KG1 (cell line): ENCODE data around the gene ITIH3.

ENCODE experiments used
- DNase-seq: peaks from one replicate; lab custom pipeline; 2025; lab: John Stamatoyannopoulos, UW

Gene ITIH3

DNA sequence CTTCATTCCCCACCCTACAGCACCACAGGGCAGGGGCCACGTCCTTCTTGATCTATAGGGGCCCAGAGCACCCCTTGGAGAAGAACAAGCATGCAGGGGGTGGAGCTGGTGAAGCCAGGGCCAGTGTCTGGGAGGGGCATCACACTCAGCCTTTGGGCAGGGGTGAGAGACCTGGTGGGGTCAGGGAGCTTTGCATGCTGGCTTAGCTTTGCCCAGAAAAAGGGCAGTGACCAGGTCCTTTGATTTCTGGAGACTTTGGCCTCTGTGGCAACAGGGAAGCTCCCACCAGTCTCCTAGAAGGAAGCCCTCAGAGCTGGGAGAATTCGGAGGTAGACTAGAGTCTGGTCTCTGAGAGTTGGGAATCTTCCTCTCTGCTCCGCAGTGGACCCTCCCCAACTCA is 34.9 kb downstream of the ITIH3 start:
- DNase-seq = no peak

DNA sequence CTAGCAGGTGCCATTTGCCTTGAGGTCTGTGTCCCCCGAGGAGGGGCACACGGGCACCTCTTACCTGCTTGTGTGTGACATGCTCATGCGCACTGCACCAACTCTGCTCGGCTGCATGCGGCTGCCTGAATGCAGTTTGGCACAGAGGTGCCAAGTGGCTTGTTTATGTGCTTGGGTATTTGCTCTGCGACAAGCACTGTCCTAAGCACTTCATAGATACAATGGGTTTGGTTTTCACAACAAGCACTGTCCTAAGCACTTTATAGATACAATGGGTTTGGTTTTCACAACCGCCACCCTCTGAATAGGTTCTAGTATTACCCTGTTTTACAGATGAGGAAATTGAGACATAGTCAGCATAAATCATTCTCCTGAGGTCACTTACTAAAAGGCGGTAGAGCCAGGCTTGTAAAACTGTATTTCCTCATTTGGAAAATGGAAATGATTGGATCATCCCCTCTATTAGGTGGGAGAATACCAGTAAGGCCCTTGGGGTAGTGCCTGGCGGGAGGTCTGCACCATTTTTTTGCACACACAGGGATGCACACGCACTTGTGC is 35.4 kb downstream of the ITIH3 start:
- DNase-seq = no peak

DNA sequence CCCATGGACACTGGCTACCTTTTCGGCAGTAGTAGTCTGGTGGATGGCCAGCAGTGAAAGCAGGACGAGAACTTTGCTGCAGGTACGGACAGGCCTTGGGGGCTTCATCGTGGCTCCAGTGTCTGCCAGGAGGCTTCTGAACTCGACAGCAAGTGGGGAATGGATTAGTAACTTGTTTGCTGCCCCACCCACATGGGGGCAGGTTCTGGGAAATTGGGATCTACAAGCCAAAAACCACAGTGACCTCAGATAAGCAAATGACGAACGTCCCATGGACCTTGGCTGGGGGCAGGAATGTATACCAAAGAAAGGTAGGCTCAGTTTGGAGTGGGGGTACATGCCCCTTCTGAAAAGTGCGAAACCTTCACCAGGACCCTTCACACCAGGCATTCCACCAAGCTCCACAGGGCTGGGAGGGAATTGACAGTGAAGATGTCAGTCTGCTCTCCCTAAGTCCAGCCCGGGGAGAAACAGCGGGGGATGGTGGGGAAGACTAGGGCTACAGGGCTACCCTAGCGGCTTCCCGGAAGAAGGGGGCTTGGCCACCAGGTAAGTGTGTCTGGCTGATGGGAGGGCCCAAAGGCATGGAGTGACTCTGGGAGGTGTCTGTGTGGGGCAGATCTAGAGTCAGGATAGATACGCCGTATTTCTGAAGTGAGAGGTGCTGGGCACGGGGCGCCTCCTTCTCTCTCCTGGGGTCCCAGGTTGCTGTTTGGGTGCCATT is 36.1 kb downstream of the ITIH3 start, which contains the start of gene ITIH4:
TSS of gene ITIH4 (minus strand) at position 138 of the 724 bp plus-strand sequence. CDS start at position 108, 30 bp downstream.
- DNase-seq = no peak

DNA sequence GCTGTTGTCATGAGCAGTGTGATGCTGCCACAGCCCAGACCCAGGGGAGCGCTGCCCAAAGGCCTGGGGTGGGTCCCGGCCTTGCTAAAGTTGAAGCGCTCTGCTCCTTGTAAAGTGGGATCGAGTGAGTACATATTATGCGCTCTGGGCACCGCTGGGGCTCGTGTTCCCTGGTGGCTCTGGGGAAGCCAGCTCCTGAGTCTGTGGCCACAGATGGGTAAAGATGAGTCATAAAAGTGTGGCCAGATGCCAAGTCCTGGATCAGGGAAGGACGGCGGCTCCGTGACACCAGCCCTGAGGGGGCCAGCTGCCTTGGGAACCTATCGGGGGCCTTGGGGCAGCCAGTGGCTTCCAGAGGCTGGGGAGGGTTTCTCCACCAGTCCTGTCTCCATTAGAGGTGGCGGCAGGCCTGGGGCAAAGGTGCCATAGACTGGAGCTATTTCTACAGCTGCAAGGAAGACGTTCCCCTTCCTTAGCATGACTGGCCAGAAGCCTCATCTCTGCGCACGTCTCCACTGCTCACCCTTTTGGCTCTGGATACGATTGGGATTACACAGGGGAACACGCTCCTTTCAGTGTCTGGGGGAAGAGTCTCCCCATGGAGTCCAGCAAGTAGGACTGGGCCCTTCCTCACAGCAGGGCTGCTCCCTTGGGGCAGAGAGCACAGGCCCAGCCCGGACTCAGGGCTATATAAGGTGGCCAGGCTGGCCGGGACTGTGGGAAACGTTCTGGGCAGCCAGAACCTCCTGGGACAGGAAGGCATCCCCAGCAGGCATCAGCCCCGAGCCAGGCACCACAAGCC is 37.1 kb downstream of the ITIH3 start:
- DNase-seq = no peak

DNA sequence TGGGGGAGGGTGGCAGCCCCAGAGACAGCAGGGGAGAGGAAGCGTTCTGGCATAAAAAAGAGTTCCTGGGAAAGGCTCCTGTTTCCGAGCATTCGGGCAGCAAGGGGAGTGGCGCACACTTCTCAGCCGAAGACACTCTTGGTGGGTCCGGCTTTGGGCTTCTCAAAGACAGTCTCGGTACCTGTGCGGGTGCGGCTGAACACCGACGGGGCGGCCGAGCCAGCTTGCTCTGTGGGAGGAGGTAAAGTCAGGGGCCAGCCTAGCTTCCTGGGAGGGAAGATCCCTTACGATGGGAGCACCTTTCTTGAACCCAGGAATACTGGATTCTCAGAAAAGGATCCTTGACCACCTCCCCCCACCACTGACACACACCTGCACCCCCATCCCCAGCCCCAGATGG is 38.6 kb downstream of the ITIH3 start:
- DNase-seq = no peak

DNA sequence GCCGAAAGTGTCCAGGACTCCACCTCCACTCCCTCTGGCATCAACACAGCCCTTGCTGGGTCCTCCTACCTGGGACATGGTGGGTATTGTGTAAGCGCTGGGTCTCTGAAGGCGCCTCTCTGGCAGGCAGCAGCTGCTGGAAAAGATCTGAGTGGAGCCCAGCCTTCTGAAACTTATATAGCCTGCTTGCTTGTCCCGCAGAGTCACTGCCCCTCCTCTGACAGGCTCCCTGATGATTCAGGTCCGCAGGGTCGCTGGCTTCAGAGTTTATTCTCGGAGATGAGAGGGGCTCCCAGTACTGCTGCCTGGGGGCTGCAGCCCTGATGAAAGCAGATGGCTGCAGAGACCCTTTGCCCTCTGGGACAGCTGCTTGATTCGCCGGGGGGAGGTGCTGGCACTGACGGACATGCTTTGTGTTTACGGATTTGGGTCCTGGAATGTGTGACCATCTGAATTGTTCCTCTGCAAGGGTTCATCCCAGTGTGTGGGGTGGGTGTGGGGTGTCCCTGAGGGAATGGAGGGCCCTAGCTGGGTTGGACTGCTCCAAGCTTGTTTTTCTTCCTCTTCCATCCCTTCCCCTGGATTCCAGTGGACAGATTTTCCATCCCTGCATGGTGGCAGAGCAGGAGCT is 40.4 kb downstream of the ITIH3 start, which contains the start of gene MUSTN1:
TSS of gene MUSTN1 (minus strand) at position 149 of the 631 bp plus-strand sequence. CDS start at position 78, 71 bp downstream.
- DNase-seq = no peak

DNA sequence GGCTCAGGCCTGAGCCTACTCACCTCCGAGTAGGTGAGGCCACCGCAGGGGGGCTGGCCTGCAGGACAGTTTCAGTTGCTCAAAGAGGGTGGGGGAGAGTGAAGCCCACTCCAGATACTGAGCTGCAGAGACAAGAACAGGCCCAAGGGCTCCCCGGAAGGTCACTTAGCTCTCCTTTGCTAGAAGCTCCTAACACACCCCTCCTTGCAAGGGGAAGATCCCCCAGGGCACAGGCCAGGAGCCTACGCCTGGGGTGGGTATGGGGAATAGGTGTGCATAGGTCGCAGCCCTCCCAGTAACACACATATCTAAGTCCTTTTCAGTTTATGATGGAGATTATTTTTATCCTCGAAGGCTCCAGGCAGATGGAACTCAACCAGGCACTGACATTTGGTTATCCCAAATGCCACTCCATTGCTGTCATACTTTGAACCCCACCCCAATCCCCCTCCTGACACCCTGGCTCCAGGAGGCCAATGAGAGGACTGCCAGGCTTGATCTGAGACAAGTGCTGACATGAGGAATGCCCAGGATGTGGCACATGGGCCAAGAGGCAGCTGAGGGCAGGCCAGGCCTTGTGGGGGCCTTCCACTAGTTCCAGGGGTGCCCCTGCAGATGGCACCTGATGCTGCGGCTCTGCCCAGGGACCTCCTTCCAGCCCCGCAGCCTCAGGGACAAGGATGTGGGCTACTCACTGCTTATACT is 41.3 kb downstream of the ITIH3 start:
- no peak for DNase-seq

DNA sequence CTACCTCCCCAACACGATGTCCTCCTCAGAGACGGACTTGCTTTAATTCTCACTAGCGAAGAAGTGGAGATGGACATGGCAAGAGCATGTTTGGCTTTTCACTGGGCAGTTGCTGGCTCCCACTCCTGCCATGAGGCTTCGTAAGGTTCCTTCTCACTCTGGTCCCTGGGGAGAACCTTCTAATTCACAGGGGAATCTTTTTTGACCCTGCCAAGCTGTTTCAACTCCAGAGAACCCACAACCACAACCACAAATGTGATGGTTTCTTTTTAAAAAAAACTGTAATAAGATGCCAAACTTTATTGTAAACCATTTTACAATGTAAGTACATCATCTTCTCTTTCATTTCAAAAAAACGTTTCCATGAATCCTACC is 41.9 kb downstream of the ITIH3 start:
- DNase-seq = no peak

DNA sequence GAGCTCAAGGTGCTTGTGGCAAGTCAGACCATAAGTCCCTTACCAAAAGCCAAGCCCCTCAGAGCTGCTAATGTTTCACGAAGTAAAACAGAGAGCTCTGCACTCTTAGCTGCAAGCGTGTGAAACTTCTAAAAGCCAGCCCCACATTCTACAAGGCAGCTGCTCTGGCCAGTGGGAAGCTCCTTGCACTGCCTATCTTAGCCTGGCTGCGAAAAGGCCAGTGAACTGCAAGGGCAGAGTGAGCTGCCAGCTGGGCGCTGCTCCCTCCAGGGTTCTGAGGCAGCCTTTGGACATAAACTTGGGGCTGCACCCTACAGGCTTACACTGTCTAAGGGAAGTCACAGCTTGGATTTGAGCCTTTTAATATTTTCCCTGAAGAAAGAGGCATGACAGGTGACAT is 42.4 kb downstream of the ITIH3 start:
- no peak for DNase-seq

DNA sequence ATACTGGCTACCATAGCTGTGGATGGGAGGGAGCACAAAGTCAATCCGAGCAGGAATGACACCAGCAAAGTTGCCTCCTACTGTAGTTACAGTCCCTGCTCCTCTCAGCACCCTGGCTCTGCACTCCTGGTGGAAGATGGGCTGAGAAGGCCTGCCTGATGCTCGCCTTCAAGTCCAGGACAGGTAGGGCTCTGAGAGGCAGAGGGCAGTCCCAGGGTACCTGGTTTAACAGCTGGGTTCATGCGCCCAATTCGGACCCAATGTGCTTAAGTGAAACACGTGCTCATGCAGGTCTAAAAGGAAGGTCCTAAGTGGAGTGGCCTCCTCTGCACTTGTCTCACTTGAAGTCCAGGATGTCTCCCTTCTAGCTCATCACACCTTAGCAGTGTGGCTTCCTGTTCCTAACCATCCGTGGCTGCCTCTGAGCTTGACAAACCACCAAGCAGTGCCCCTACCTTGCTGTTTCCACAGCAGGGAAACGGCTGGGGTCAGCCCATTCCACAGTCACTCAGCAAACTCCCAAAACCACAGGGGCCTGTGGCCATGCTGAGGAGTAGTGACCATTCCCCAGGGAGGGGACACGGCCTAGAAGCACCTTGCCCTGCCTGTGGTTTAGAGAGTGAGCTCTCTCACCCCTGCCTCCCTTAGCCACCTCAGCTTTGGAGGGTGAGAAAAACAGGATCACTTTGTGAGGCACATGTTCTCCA is 44.1 kb downstream of the ITIH3 start:
- DNase-seq = no peak

DNA sequence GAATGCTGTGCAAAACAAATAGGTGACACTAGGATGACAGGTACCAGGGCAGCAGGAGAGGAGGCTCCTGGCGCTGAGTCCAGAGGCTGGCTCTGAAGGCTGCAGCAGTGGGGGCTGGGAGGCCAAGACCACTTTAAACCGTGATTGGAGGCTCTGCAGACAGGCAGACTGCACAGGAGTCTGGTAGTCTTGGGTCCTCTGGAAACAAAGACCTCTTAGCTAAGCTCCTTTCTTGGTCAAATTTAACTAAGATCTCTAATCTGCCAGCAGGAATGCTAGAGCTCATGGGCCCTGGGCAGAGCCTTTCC is 44.6 kb downstream of the ITIH3 start:
- no peak for DNase-seq

DNA sequence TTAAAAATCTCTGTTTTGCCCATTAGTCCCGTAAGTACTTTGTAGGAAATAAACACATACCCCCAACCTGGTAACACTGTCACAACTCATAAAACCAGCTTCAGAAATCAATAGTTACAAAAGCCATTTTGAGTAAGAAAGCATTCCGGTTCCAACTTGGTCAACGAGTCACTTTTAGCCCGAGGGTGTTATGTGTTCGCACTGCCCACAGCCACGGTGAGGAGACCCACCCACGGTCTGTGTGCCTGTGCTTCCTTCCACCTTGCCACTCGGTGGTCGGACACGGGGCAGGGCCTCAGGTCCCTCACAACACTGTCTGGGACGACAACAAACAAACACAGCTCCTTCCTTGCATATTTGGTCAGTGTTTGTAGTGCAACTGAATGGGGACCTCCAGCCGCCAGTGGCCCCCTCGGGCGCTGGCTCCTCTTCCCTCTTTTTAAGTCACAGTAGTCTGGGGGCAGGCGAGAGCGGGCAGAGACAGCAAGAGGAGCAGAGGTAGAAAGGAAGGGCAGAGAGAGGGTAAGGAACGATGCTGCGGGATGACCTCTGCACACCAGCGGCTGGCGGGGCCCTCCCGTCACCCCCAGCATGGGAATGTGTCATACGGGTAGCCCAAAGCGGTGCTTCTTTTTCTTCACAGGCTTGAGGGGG is 45.4 kb downstream of the ITIH3 start:
- DNase-seq = no peak

DNA sequence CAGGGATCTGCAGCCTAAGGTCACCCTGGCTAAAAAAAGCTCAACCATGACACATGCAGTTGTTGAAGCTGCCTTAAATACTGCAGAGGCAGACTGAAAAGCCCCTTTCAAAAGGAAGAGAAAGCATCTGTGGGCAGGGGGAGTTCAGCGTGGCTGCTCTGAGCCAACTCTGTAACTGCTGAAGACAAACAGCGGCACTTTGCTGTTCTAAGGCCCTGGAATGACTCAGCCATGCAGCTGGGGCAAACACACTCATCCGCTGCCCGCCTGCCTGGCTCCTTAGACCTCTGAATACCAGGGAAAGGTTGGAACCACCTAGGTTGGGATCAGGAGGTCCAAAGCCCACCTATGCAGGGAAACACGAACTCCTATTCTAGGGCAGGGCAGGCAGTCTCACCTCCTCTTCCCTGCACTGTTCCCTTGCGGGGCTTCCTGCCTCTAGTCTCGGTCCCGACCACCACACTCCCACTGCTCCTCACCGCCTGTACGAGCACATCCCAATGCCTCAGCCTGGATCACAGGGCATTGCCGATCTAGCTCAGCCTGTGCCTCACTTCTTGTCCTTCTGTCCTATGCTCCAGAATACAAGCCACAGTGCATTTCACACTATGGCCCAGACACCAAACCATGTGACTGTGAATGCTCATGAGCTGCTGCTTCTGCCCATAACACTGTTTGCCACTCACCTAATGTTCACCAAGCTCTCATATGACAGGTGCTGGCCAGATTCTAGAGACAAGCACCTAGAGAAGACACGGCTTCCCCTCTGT is 46.8 kb downstream of the ITIH3 start:
- DNase-seq = no peak

DNA sequence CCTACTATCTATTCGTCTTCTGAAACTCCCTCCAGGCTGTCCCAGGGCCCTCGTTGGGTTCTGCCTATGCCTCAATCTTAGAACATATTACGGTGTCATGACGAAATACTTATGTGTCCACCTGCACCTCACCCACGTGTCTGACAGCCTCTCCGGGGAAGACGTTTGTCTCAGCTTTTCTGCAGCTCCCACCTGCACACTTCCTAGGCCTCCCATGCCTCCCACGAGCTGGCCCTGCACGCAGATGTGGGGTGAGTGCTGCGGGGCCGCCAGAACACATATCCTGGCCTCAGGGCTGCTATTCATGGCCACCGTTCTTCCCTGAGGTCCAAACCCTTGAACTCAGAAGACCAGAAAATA is 47.4 kb downstream of the ITIH3 start:
- no peak for DNase-seq

DNA sequence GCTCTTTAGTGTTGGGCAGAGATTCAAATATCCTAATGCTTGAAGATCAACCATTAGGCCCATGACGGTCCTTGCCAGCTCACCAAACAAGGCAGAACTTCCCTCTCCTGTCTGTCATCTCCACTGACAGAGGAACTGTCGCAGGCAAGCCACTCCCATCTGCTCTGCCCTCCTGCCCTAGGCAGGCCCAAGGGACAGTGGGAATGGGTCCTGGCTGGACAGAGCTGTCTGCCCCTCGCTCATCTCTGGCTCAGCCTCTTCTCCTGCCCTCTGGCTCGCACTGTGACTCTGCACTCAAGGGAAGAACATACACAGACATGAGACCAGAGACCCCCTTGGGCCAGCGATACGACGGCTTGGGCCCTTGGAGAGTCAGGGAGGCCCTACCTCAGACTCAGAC is 47.8 kb downstream of the ITIH3 start:
- no peak for DNase-seq

DNA sequence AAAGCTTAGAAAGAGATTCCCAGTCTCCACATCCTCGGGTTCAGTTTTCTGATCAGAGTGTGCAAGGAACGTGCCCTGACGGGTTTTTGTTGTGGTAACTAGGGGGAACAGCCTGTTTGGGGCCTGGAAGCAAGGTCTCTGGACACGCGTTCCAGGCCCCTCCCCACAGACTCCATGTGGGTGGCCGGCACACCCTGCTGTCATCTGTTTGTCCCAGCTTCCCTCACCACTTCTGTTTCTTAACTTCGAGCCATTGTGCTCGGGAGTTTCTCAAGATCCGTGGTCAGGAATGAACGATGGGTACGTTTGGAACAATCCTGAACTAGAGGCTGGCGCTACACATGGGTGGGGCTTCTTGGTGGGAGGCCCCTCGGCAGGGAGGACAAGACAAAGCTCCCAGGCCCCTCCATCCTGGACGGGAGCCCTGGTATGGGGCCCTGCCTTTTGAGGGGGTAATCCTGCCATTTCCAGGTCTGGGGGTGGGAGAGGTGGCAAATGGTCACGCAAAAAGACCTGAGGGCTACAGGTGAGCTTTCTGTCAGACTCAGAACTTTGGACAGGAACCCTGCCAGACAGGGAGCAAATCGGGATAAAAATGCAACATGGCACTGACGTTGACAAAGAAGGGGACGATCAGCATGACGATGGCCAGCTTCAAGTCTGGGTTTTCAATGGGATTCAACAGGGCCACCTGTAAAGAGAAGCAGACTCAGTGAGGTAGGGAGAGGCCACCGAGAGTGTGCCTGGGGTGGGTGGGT is 48.7 kb downstream of the ITIH3 start:
- DNase-seq = no peak

DNA sequence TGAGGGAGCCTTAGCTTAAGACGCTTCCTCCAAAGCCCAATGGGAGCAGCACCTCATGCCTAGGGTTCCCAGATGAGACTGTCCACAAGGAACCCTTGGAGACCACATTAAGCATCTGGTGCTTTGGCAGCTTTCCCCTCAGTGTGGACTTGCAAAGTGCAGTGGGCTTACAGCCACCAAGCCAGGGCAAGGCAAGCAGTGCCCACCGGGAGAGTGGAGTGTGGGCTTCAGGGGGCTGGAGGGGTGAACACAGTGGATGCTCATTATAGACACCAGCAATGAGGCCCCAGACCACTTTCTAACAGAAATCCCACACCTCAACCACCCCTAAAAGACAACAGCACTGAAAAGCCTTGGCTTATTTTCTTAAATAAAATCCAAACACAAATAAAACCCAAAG is 49.3 kb downstream of the ITIH3 start:
- no peak for DNase-seq

DNA sequence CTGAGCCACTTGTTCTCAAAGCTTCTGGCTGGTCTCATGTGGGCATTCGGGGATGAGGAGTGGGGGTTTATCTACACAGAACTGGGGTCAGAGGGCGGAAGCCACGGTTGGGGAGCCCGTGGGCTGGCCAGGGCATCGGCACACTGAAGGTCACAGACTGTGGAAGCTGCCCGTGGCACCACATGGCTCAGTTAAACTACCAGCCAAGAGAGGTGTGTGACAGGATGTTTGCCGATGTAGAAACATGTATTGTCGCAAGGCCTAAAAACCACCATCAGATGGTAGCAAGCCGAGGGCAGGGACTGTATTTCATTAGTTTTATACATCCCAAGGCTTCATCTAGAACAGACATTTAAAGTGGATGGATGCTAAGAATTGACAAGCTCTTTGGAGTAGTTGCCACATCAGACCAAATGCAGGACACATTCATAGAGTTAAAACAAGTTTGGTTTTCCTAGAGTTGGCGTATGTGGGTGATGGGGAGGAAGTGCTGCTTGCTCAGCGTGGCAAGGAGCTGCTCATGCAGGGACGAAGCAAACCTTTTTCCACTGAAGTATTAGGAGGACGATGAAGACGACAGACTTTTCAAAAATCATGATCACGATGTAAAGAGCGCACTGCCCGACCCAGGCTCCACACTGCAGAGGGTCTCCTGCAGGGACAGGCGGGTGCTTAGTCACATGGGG is 49.8 kb downstream of the ITIH3 start:
- no peak for DNase-seq

DNA sequence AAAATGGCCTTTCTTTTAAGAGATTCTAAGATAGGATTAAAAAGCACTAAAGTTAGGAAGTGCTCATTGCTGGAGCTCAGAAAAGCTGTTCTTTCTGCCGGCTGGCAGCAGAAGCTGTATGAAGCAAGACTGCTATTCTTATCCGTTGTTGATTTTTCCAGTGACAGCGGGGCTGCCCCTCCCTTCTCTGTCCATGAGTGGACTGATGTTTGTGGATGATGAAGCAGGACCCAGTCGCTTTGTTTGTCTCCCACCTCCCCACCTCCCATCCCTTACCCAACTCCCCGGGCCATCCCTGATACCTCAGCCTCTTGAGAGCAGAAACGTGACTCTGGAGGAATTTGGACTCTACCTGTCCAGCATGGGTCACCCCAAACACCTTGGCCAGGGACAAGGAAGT is 50.6 kb downstream of the ITIH3 start:
- no peak for DNase-seq
